Measurements from ENCODE around the gene MEIS2.

- TF ChIP-seq CTCF (conservative IDR thresholded peaks at IDR 0.05 in 1 of 2, IDR thresholded peaks at IDR 0.05 in 1 of 2; ENCODE audit: extremely low read depth in 1 of 2, insufficient read depth in 1 of 2, low read depth in 1 of 2, low read length in 2 of 2) (no peak), EZH2 (IDR thresholded peaks at IDR 0.05; ENCODE audit: borderline replicate concordance, low read length) (no peak)
Measured at GRCh38 chr15:37076543-37076942, 23.8 kb downstream of the MEIS2 start.
